ENCODE measurements around the gene GABRG3. TPM values are rescaled to one million over a fixed set of nuclear protein-coding genes. Genes with fewer than 3 reads are reported as not detected.

GABRG3 gene
- total and polyA plus RNA-seq, 11 donors = not detected

- DNase-seq (no peak), ATAC-seq (no peak)
- 89 to 99% (median 91%) methylated on average over 7 to 8 of the region's 8 CpGs for WGBS, 4 donors
- H3K4me3 ChIP-seq = no peak overlapping the region
- H3K36me3 ChIP-seq = no peaks in the 10 kb centered on the region
- no peak for TF ChIP-seq POLR2A (IDR thresholded peaks at IDR 0.05)
- no peak for TF ChIP-seq CTCF (IDR thresholded peaks at IDR 0.05)
- H3K4me1 ChIP-seq = no peaks in the 10 kb centered on the region
- no peaks in the 10 kb centered on the region for H3K27me3 ChIP-seq
- H3K9me3 ChIP-seq = peaks cover 0 to 16% (median 6%) of the 10 kb centered on the region in 12 donors
- intact Hi-C loops (cut with DNase I) = no loop called here
- H3K27ac ChIP-seq = no peak overlapping the region
Measured at GRCh38 chr15:27089233-27089586, 118.2 kb downstream of the GABRG3 start.

DNA sequence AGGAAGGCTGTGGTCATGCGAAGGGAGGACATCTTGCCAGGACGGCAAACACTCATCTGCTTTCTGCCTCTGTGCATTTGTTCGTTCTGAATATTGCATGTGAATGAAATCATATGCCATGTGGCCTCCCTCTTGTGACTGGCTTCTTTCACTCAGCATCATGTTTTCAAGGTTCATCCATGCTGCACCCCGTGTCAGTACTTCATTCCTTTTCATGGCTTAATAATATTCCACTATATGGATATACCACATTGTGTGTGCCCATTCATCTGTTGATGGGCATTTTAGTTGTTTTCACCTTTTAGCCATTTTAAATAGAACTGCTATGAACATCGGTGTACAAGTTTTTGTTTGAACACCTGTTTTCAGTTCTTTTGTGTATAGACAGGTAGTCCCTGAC lies 118.7 kb downstream of the GABRG3 start:
- 89 to 97% (median 96%) methylated on average over 5 of the region's 5 CpGs for WGBS, 4 donors
- H3K27ac ChIP-seq = no peak overlapping the region
- H3K9me3 ChIP-seq = peaks cover 0 to 16% (median 6%) of the 10 kb centered on the region in 12 donors
- no peak overlapping the region for H3K4me3 ChIP-seq
- no peaks in the 10 kb centered on the region for H3K27me3 ChIP-seq
- no peaks in the 10 kb centered on the region for H3K4me1 ChIP-seq
- H3K36me3 ChIP-seq = no peaks in the 10 kb centered on the region
- intact Hi-C loops (cut with DNase I) = no loop called here
- DNase-seq (no peak), ATAC-seq (no peak)
- no peak for TF ChIP-seq CTCF (IDR thresholded peaks at IDR 0.05)
- TF ChIP-seq POLR2A (IDR thresholded peaks at IDR 0.05) = no peak

DNA sequence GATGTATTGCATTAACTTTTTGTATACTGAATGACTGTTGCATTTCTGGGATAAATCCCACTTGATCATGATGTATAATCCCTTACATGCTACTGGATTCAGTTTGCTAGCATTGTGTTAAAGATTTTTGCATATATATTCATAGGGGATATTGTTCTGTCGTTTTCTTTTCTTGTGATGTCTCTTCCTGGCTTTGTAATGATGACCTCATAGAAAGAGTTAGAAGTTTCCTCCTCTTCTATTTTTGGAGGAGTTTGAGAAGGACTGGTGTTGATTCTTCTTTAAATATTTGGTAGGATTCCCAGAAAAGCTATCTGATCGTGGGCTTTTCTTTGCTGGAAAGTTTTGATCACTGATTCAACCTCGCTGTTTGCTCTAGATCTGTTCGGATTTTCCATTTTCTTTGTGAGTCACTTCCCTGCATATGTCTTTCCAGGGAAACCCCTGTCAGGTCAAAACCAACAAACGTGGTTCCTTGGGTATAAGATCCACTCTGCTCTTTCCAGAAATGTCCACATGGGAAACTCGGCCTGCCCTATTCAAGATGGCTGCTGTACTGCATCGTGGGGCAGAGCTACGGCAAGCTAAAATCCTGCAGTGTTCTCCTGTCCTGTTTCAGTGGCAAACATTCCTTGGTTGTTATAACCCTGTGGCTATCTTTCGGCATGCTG lies 120.4 kb downstream of the GABRG3 start:
- Histone ChIP-seq H3K4me1 (no peaks in the 10 kb centered on the region), H3K36me3 (no peaks in the 10 kb centered on the region), H3K27ac (no peak overlapping the region), H3K27me3 (no peaks in the 10 kb centered on the region), H3K9me3 (peaks cover 0 to 16% (median 6%) of the 10 kb centered on the region in 12 donors), H3K4me3 (no peak overlapping the region)
- intact Hi-C loops (cut with DNase I) = no loop called here
- 52 to 63% (median 57%) methylated on average over 9 of the region's 9 CpGs for WGBS, 4 donors
- TF ChIP-seq CTCF (IDR thresholded peaks at IDR 0.05) (no peak), POLR2A (IDR thresholded peaks at IDR 0.05) (no peak)
- ATAC-seq (peak in 1 of 4 donors; percentile 54), DNase-seq (no peak)

DNA sequence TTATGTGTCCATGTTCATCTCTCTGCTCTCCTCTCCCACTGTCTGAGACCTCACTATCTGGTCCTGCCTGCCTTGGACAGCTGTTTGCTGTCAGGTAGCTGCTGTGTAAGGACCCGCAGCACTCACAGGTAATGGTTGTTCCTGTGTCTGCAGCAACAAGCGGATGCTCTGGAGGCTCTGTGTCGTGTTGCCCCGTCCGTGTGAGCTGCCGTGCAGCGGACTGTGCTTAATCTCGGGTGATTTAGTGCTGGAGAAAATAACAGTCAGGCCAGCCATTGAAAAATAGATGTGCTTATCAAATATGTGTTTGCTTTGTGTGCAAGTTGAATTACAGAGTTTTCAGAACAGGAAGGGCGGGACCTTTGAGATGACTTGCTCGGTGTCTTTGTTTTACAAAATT lies 121.4 kb downstream of the GABRG3 start:
- Histone ChIP-seq H3K4me3 (no peak overlapping the region), H3K4me1 (no peaks in the 10 kb centered on the region), H3K27ac (no peak overlapping the region), H3K36me3 (no peaks in the 10 kb centered on the region), H3K9me3 (peaks cover 0 to 16% (median 6%) of the 10 kb centered on the region in 12 donors), H3K27me3 (no peaks in the 10 kb centered on the region)
- ATAC-seq = no peak
- 61 to 71% (median 68%) methylated on average over 10 of the region's 10 CpGs for WGBS, 4 donors
- intact Hi-C loops (cut with DNase I) = no loop called here
- no peak for DNase-seq
- TF ChIP-seq POLR2A (IDR thresholded peaks at IDR 0.05) = no peak

GRCh38 chr15:27094235-27094634 lies 123.3 kb downstream of the GABRG3 start:
- 40 to 64% (median 51%) methylated on average over 1 of the region's 1 CpG for WGBS, 4 donors
- no peaks in the 10 kb centered on the region for H3K27me3 ChIP-seq
- no peak for DNase-seq
- intact Hi-C loops (cut with DNase I) = no loop called here
- TF ChIP-seq POLR2A (IDR thresholded peaks at IDR 0.05) (no peak), CTCF (IDR thresholded peaks at IDR 0.05) (no peak)
- no peak for ATAC-seq
- no peaks in the 10 kb centered on the region for H3K4me1 ChIP-seq
- H3K27ac ChIP-seq = no peak overlapping the region
- no peaks in the 10 kb centered on the region for H3K36me3 ChIP-seq
- no peak overlapping the region for H3K4me3 ChIP-seq
- H3K9me3 ChIP-seq = peaks cover 0 to 12% (median 6%) of the 10 kb centered on the region in 12 donors

All from heart left ventricle (tissue), 16 donors.